Measurements from ENCODE around the gene CCSER1.
"Not testable (repeated sequence)": the region's sequence is repeated elsewhere in the genome, so short reads cannot be mapped to it uniquely, and the experiment has no call there.

The CCSER1 gene

DNA sequence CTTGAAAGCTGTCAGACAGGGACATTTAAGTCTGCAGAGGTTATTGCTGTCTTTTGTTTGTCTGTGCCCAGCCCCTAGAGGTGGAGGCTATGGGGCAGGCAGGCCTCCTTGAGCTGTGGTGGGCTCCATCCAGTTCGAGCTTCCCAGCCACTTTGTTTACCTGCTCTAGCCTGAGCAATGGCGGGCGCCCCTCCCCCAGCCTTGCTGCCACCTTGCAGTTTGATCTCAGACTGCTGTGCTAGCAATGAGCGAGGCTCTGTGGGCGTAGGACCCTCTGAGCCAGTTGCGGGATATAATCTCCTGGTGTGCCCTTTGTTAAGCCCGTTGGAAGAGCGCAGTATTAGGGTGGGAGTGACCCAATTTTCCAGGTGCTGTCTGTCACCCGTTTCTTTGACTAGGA is 357.7 kb downstream of the CCSER1 start:
- not testable (repeated sequence) for H3K4me3 ChIP-seq (ENCODE audit: low read length in 2 of 2); H3K4me2 ChIP-seq (ENCODE audit: insufficient read depth, low read length, poor library complexity, severe bottlenecking)

GRCh38 chr4:90486346-90486745 is 359.2 kb downstream of the CCSER1 start:
- Histone ChIP-seq H3K79me1 (ENCODE audit: low read depth, low read length) (no peaks in the 10 kb centered on the region), H3K23ac (ENCODE audit: low read depth, low read length, poor library complexity) (no peak overlapping the region), H3K27ac (replicated peaks; ENCODE audit: low read length) (no peak overlapping the region), H2BK120ac (ENCODE audit: low read depth, low read length) (no peak overlapping the region), H2AK5ac (ENCODE audit: low read depth, low read length) (no peak overlapping the region), H4K8ac (ENCODE audit: low read depth, low read length) (no peak overlapping the region), H3K4ac (ENCODE audit: low read length) (no peak overlapping the region), H4K91ac (ENCODE audit: low read depth, low read length, poor library complexity) (no peak overlapping the region), H3K4me1 (ENCODE audit: control insufficient read depth in 2 of 2, insufficient read depth in 1 of 2, low read depth in 1 of 2, low read length in 2 of 2) (no peaks in the 10 kb centered on the region), H3K4me3 (ENCODE audit: low read length in 2 of 2) (no peak overlapping the region), H3K27me3 (ENCODE audit: control insufficient read depth in 3 of 3, insufficient read depth in 3 of 3, low read depth in 1 of 3, low read length in 3 of 3) (no peaks in the 10 kb centered on the region), H3K9ac (ENCODE audit: low read depth, low read length, poor library complexity) (no peak overlapping the region), H3K14ac (ENCODE audit: low read length) (no peak overlapping the region), H2BK12ac (ENCODE audit: low read length) (no peak overlapping the region), H3K4me2 (ENCODE audit: insufficient read depth, low read length, poor library complexity, severe bottlenecking) (no peak overlapping the region), H2BK5ac (ENCODE audit: low read length) (no peak overlapping the region), H2AFZ (ENCODE audit: low read length) (no peak overlapping the region), H3K9me3 (replicated peaks in 1 of 2; ENCODE audit: control insufficient read depth in 2 of 2, insufficient read depth in 1 of 2, low read depth in 1 of 2, low read length in 2 of 2) (no peaks in the 10 kb centered on the region), H3K36me3 (replicated peaks in 1 of 2; ENCODE audit: control insufficient read depth in 2 of 2, insufficient read depth in 2 of 2, low read length in 2 of 2) (no peaks in the 10 kb centered on the region), H3K18ac (ENCODE audit: low read length) (no peak overlapping the region), H2BK15ac (ENCODE audit: low read length) (no peak overlapping the region)
- WGBS, 2 donors (ENCODE audit: extremely low coverage in 2 of 2, insufficient read length in 2 of 2, insufficient replicate concordance in 1 of 2): no CpG with 5 or more reads among the region's 1 CpG
- no peak for DNase-seq (ENCODE audit: low spot score)

More for the DNA sequence above, 357.7 kb downstream of the CCSER1 start:
- H4K8ac ChIP-seq (ENCODE audit: low read depth, low read length); H2AFZ ChIP-seq (ENCODE audit: low read length); H2BK12ac ChIP-seq (ENCODE audit: low read length); H3K27me3 ChIP-seq (ENCODE audit: control insufficient read depth in 3 of 3, insufficient read depth in 3 of 3, low read depth in 1 of 3, low read length in 3 of 3); H2BK15ac ChIP-seq (ENCODE audit: low read length); H3K18ac ChIP-seq (ENCODE audit: low read length); H3K4ac ChIP-seq (ENCODE audit: low read length); DNase-seq (ENCODE audit: low spot score); H3K9ac ChIP-seq (ENCODE audit: low read depth, low read length, poor library complexity); H3K23ac ChIP-seq (ENCODE audit: low read depth, low read length, poor library complexity); H2BK5ac ChIP-seq (ENCODE audit: low read length); H3K79me1 ChIP-seq (ENCODE audit: low read depth, low read length); H3K36me3 ChIP-seq (replicated peaks in 1 of 2; ENCODE audit: control insufficient read depth in 2 of 2, insufficient read depth in 2 of 2, low read length in 2 of 2); H3K14ac ChIP-seq (ENCODE audit: low read length); H4K91ac ChIP-seq (ENCODE audit: low read depth, low read length, poor library complexity); H2BK120ac ChIP-seq (ENCODE audit: low read depth, low read length); H2AK5ac ChIP-seq (ENCODE audit: low read depth, low read length); H3K27ac ChIP-seq (replicated peaks; ENCODE audit: low read length); H3K4me1 ChIP-seq (ENCODE audit: control insufficient read depth in 2 of 2, insufficient read depth in 1 of 2, low read depth in 1 of 2, low read length in 2 of 2); H3K9me3 ChIP-seq (replicated peaks in 1 of 2; ENCODE audit: control insufficient read depth in 2 of 2, insufficient read depth in 1 of 2, low read depth in 1 of 2, low read length in 2 of 2): not testable (repeated sequence)
- no CpG with 5 or more reads among the region's 9 CpGs for WGBS, 2 donors (ENCODE audit: extremely low coverage in 2 of 2, insufficient read length in 2 of 2, insufficient replicate concordance in 1 of 2)

GRCh38 chr4:90495211-90495610 is 368.0 kb downstream of the CCSER1 start:
- Histone ChIP-seq H3K23ac (ENCODE audit: low read depth, low read length, poor library complexity) (no peak overlapping the region), H4K8ac (ENCODE audit: low read depth, low read length) (no peak overlapping the region), H3K4me1 (ENCODE audit: control insufficient read depth in 2 of 2, insufficient read depth in 1 of 2, low read depth in 1 of 2, low read length in 2 of 2) (no peaks in the 10 kb centered on the region), H3K4me2 (ENCODE audit: insufficient read depth, low read length, poor library complexity, severe bottlenecking) (no peak overlapping the region), H3K9me3 (replicated peaks in 1 of 2; ENCODE audit: control insufficient read depth in 2 of 2, insufficient read depth in 1 of 2, low read depth in 1 of 2, low read length in 2 of 2) (no peaks in the 10 kb centered on the region), H2BK5ac (ENCODE audit: low read length) (no peak overlapping the region), H2AFZ (ENCODE audit: low read length) (no peak overlapping the region), H3K27ac (replicated peaks; ENCODE audit: low read length) (no peak overlapping the region), H3K4ac (ENCODE audit: low read length) (no peak overlapping the region), H3K18ac (ENCODE audit: low read length) (no peak overlapping the region), H3K27me3 (ENCODE audit: control insufficient read depth in 3 of 3, insufficient read depth in 3 of 3, low read depth in 1 of 3, low read length in 3 of 3) (no peaks in the 10 kb centered on the region), H2BK12ac (ENCODE audit: low read length) (no peak overlapping the region), H2BK120ac (ENCODE audit: low read depth, low read length) (no peak overlapping the region), H3K4me3 (ENCODE audit: low read length in 2 of 2) (no peak overlapping the region), H3K79me1 (ENCODE audit: low read depth, low read length) (no peaks in the 10 kb centered on the region), H3K14ac (ENCODE audit: low read length) (no peak overlapping the region), H2BK15ac (ENCODE audit: low read length) (no peak overlapping the region), H4K91ac (ENCODE audit: low read depth, low read length, poor library complexity) (no peak overlapping the region), H2AK5ac (ENCODE audit: low read depth, low read length) (no peak overlapping the region), H3K36me3 (replicated peaks in 1 of 2; ENCODE audit: control insufficient read depth in 2 of 2, insufficient read depth in 2 of 2, low read length in 2 of 2) (no peaks in the 10 kb centered on the region), H3K9ac (ENCODE audit: low read depth, low read length, poor library complexity) (no peak overlapping the region)
- DNase-seq (ENCODE audit: low spot score): no peak
- no CpG with 5 or more reads among the region's 1 CpG for WGBS, 2 donors (ENCODE audit: extremely low coverage in 2 of 2, insufficient read length in 2 of 2, insufficient replicate concordance in 1 of 2)

DNA sequence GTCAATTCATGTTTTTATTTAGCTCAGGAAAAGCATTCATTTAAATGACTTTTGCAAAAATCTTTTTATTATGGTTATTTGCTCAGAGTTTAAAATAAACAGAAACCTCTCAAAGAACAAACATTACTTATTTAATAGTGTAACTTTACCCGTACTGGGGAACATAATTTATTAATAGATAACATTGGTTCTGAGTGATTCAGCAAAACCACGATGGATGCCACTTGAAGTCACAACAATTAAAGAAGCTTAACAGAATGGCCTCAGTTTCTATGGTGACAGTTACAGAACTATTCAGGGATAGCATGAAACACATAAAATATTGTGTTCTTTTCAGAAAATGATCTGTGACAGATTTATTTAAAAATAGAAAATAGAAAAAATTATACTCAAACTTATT is 368.7 kb downstream of the CCSER1 start:
- Histone ChIP-seq H3K27me3 (ENCODE audit: control insufficient read depth in 3 of 3, insufficient read depth in 3 of 3, low read depth in 1 of 3, low read length in 3 of 3) (no peaks in the 10 kb centered on the region), H4K8ac (ENCODE audit: low read depth, low read length) (no peak overlapping the region), H2BK12ac (ENCODE audit: low read length) (no peak overlapping the region), H3K4me3 (ENCODE audit: low read length in 2 of 2) (no peak overlapping the region), H2AK5ac (ENCODE audit: low read depth, low read length) (no peak overlapping the region), H2BK15ac (ENCODE audit: low read length) (no peak overlapping the region), H3K9me3 (replicated peaks in 1 of 2; ENCODE audit: control insufficient read depth in 2 of 2, insufficient read depth in 1 of 2, low read depth in 1 of 2, low read length in 2 of 2) (no peaks in the 10 kb centered on the region), H3K79me1 (ENCODE audit: low read depth, low read length) (no peaks in the 10 kb centered on the region), H3K4ac (ENCODE audit: low read length) (no peak overlapping the region), H3K14ac (ENCODE audit: low read length) (no peak overlapping the region), H2BK5ac (ENCODE audit: low read length) (no peak overlapping the region), H3K9ac (ENCODE audit: low read depth, low read length, poor library complexity) (no peak overlapping the region), H2BK120ac (ENCODE audit: low read depth, low read length) (no peak overlapping the region), H4K91ac (ENCODE audit: low read depth, low read length, poor library complexity) (no peak overlapping the region), H3K18ac (ENCODE audit: low read length) (no peak overlapping the region), H3K36me3 (replicated peaks in 1 of 2; ENCODE audit: control insufficient read depth in 2 of 2, insufficient read depth in 2 of 2, low read length in 2 of 2) (no peaks in the 10 kb centered on the region), H3K23ac (ENCODE audit: low read depth, low read length, poor library complexity) (no peak overlapping the region), H3K4me1 (ENCODE audit: control insufficient read depth in 2 of 2, insufficient read depth in 1 of 2, low read depth in 1 of 2, low read length in 2 of 2) (no peaks in the 10 kb centered on the region), H3K4me2 (ENCODE audit: insufficient read depth, low read length, poor library complexity, severe bottlenecking) (no peak overlapping the region), H2AFZ (ENCODE audit: low read length) (no peak overlapping the region), H3K27ac (replicated peaks; ENCODE audit: low read length) (no peak overlapping the region)
- WGBS, 2 donors (ENCODE audit: extremely low coverage in 2 of 2, insufficient read length in 2 of 2, insufficient replicate concordance in 1 of 2): no CpG with 5 or more reads among the region's 2 CpGs
- DNase-seq (ENCODE audit: low spot score): no peak
